Measurements from ENCODE around the gene CDK17. TPM values are rescaled to one million over a fixed set of nuclear protein-coding genes. Genes with fewer than 3 reads are reported as not detected.

Gene CDK17
- total and polyA plus RNA-seq, 2 of the 8 experiments (the other 6 are each of a cell fraction or from before 2014, with no cell fraction given) = 5.8 to 20.0 TPM

GRCh38 chr12:96314723-96315122 is 85.5 kb downstream of the CDK17 start:
- DNase-seq (ENCODE audit: low read depth in 1 of 2, low spot score in 2 of 2) (no peak), FAIRE-seq (no peak)
- Histone ChIP-seq H3K9ac (replicated peaks in 1 of 4; ENCODE audit: extremely low read depth in 1 of 4, low read depth in 3 of 4, low read length in 3 of 4) (no peak overlapping the region), H3K23me2 (ENCODE audit: low read depth, low read length) (no peaks in the 10 kb centered on the region), H3K56ac (replicated peaks; ENCODE audit: insufficient read length, low read depth, low read length) (no peak overlapping the region), H3K27ac (ENCODE audit: low read depth, low read length) (no peak overlapping the region), H3K14ac (ENCODE audit: insufficient read length) (no peak overlapping the region), H3K27me3 (replicated peaks in 1 of 4; ENCODE audit: control insufficient read depth in 3 of 4, extremely low read depth in 1 of 4, insufficient read depth in 3 of 4, low read length in 3 of 4) (no peaks in the 10 kb centered on the region), H3K79me1 (ENCODE audit: low read depth, low read length) (no peaks in the 10 kb centered on the region), H3K4me2 (ENCODE audit: insufficient read depth in 1 of 2, low read depth in 2 of 2, low read length in 2 of 2) (no peak overlapping the region), H2BK120ac (replicated peaks; ENCODE audit: low read depth, low read length) (no peak overlapping the region), H3K4ac (replicated peaks; ENCODE audit: insufficient read length, low read depth, low read length) (no peak overlapping the region), H3K79me2 (ENCODE audit: control insufficient read depth in 1 of 2, insufficient read depth in 2 of 2, low read length in 2 of 2) (peaks cover 0 to 2% of the 10 kb centered on the region in 2 experiments; a peak in 1 of 4 replicates), H2BK20ac (ENCODE audit: low read length) (no peak overlapping the region), H4K20me1 (replicated peaks in 1 of 2; ENCODE audit: control insufficient read depth in 1 of 2, insufficient read depth in 2 of 2, low read length in 2 of 2) (no peaks in the 10 kb centered on the region), H4K5ac (ENCODE audit: insufficient read length, low read depth, low read length) (no peak overlapping the region), H3K36me3 (ENCODE audit: control insufficient read depth in 2 of 4, insufficient read depth in 4 of 4, low read length in 3 of 4) (peaks cover 0 to 11% (median 0%) of the 10 kb centered on the region in 4 experiments; a peak in 2 of 8 replicates), H3K4me1 (replicated peaks in 1 of 4; ENCODE audit: control insufficient read depth in 3 of 4, insufficient read depth in 4 of 4, low read length in 3 of 4) (peaks cover 0 to 1% (median 0%) of the 10 kb centered on the region in 4 experiments; a peak in 1 of 7 replicates), H2AFZ (ENCODE audit: low read length) (no peak overlapping the region), H2BK5ac (ENCODE audit: low read depth, low read length) (no peak overlapping the region), H2AK5ac (ENCODE audit: low read depth, low read length) (no peak overlapping the region), H3K18ac (ENCODE audit: extremely low read depth, low read length) (no peak overlapping the region), H4K91ac (replicated peaks; ENCODE audit: insufficient read length, low read length) (no peak overlapping the region), H3K4me3 (ENCODE audit: extremely low read depth in 1 of 4, insufficient read depth in 2 of 4, low read depth in 3 of 4, low read length in 4 of 4) (no peak overlapping the region), H4K8ac (ENCODE audit: extremely low read depth, insufficient read depth, low read length) (no peak overlapping the region), H2BK15ac (ENCODE audit: low read length) (no peak overlapping the region), H2BK12ac (ENCODE audit: low read depth, low read length) (no peak overlapping the region), H3K23ac (ENCODE audit: insufficient read length) (no peak overlapping the region), H3K9me3 (ENCODE audit: insufficient read depth in 2 of 2, low read depth in 1 of 2, low read length in 1 of 2) (no peaks in the 10 kb centered on the region)
- ChIA-PET POLR2A (ENCODE audit: partially characterized antibody) (interaction anchor here (1.3 kb wide), 1 partner anchor 11 kb away, joined by 8 read pairs; no protein-coding TSS in a partner anchor), CTCF (ENCODE audit: partially characterized antibody) (interaction anchor here (0.7 to 1.0 kb wide), 2 partner anchors 12 to 105 kb away, joined by 3 read pairs; no protein-coding TSS in a partner anchor)
- TF ChIP-seq POU5F1 (IDR thresholded peaks at IDR 0.05; ENCODE audit: low read depth, low read length) (no peak), BCL11A (IDR thresholded peaks at IDR 0.05; ENCODE audit: low read depth in 2 of 2, low read length in 2 of 2) (no peak), PHF8 (conservative IDR thresholded peaks at IDR 0.05; ENCODE audit: low read depth, low read length) (no peak), CREB1 (IDR thresholded peaks at IDR 0.05) (no peak), HDAC6 (IDR thresholded peaks at IDR 0.05; ENCODE audit: low read depth, low read length) (no peak), CTBP2 (IDR thresholded peaks at IDR 0.05; ENCODE audit: borderline replicate concordance, insufficient read depth, insufficient read length, low read length) (no peak), SUZ12 (IDR thresholded peaks at IDR 0.05; ENCODE audit: low read length) (no peak), KDM4A (IDR thresholded peaks at IDR 0.05; ENCODE audit: low read depth, low read length, severe bottlenecking) (no peak)
- 88% methylated on average over 2 of the region's 2 CpGs; no CpG with 5 or more reads in 1 of the 2 experiments for WGBS, 2 experiments (ENCODE audit: extremely low coverage in 1 of 2, insufficient coverage in 1 of 2, insufficient read length in 1 of 2, insufficient replicate concordance in 2 of 2, low coverage in 1 of 2, low lambda C conversion rate in 2 of 2, missing lambda C conversion rate in 1 of 2)
